Esophagus (tissue), 2 donors: ENCODE data around the gene MED10. TPM values are rescaled to one million over a fixed set of nuclear protein-coding genes. Genes with fewer than 3 reads are reported as not detected.

ENCODE experiments used
- H3K27ac ChIP-seq, 2 donors: one replicate each; pipeline ENCODE4 v1.5.1; 2013; ENCODE audit warnings: low read depth in 2 of 2, mild to moderate bottlenecking in 2 of 2, inconsistent platforms in 1 of 2, low read length in 1 of 2, moderate library complexity in 1 of 2
- H3K27me3 ChIP-seq, 2 donors: one replicate each; pipeline ENCODE4 v1.6.1; 2013; ENCODE audit warnings: low read length in 2 of 2, control low read depth in 1 of 2, mild to moderate bottlenecking in 1 of 2; ENCODE audit not compliant: insufficient read depth in 2 of 2, control insufficient read depth in 1 of 2
- H3K36me3 ChIP-seq, 2 donors: one replicate each; pipeline ENCODE4 v1.6.1; 2013; ENCODE audit warnings: low read length in 1 of 2; ENCODE audit not compliant: control insufficient read depth in 2 of 2, insufficient read depth in 2 of 2
- H3K4me1 ChIP-seq, 2 donors: one replicate each; pipeline ENCODE4 v1.6.1; 2013; ENCODE audit warnings: low read length in 1 of 2; ENCODE audit not compliant: control insufficient read depth in 2 of 2, insufficient read depth in 2 of 2
- H3K4me3 ChIP-seq, 2 donors: one replicate each; pipeline ENCODE4 v1.5.1; 2013; ENCODE audit warnings: low read length in 2 of 2, mild to moderate bottlenecking in 2 of 2, low read depth in 1 of 2, moderate library complexity in 1 of 2
- H3K9me3 ChIP-seq, 2 donors: one replicate each; pipeline ENCODE4 v1.6.1; 2013; ENCODE audit warnings: mild to moderate bottlenecking in 2 of 2, low read depth in 1 of 2, low read length in 1 of 2, moderate library complexity in 1 of 2; ENCODE audit not compliant: control insufficient read depth in 2 of 2, insufficient read depth in 1 of 2
- WGBS, 2 donors: extraction: QIAGEN DNeasy Blood & Tissue Kit; methylation state at CpG; one replicate each; pipeline ENCODE4 v1.1.7; 2013; 5-methylcytosine and 5-hydroxymethylcytosine counted together
- polyA plus RNA-seq, 2 donors: library from polyadenylated mRNA; stranded (reverse); fragments of 200-250 nt; gene quantifications; one replicate each; pipeline ENCODE4 v1.2.3, GENCODE V29; 2013
- donor health status: healthy with polysubstance abuse.
- donor health status: Bipolar disorder and iron deficiency.

MED10 gene
- polyA plus RNA-seq, 2 donors: 25.6 to 34.4 TPM

- H3K4me1 ChIP-seq: no peaks in the 10 kb centered on the region
- H3K9me3 ChIP-seq: peaks cover 0 to 10% of the 10 kb centered on the region in 2 donors
- H3K4me3 ChIP-seq: no peak overlapping the region
- no peaks in the 10 kb centered on the region for H3K27me3 ChIP-seq
- no peaks in the 10 kb centered on the region for H3K36me3 ChIP-seq
- H3K27ac ChIP-seq: no peak overlapping the region
- WGBS, 2 donors: 95% methylated on average over 21 of the region's 21 CpGs
Measured at GRCh38 chr5:6322163-6322713, 56.1 kb downstream of the MED10 start.

Other genes starting within 250 kb of the MED10 start
- under 1 TPM; 0.16 to 0.53 TPM for gene UBE2QL1, start 70.3 kb upstream of the MED10 start, polyA plus RNA-seq